Tibial artery (tissue), 4 donors: ENCODE measurements around the gene DEFB113.

ENCODE experiments used
- DNase-seq, 2 donors: peaks; one replicate each; pipeline ENCODE4 v3.0.0-alpha.2; 2019
- H3K27ac ChIP-seq, 2 donors: fragments of 200-600 bp; sonication (generic) in 1 of 2; 1 replicate in 1 of 2; 2 replicates in 1 of 2; pipeline ENCODE4 v1.5.1; 2018 to 2019; ENCODE audit warnings: mild to moderate bottlenecking in 1 of 2
- H3K27me3 ChIP-seq, 2 donors: fragments of 200-600 bp; sonication (generic) in 1 of 2; one replicate each; pipeline versions ENCODE4 v1.5.1 to v1.6.0; 2016 to 2019
- H3K36me3 ChIP-seq, 3 donors: fragments of 200-600 bp; sonication (generic) in 2 of 3; one replicate each; pipeline ENCODE4 v1.5.1; 2016 to 2019; ENCODE audit warnings: mild to moderate bottlenecking in 2 of 3
- H3K4me1 ChIP-seq, 4 donors: fragments of 200-600 bp; sonication (generic) in 2 of 4; 1 replicate in 3 of 4; 2 replicates in 1 of 4; pipeline ENCODE4 v1.5.1; 2016 to 2019
- H3K4me3 ChIP-seq, 2 donors: fragments of 200-600 bp; sonication (generic) in 1 of 2; 1 replicate in 1 of 2; 2 replicates in 1 of 2; pipeline ENCODE4 v1.5.1; 2018 to 2019; ENCODE audit warnings: mild to moderate bottlenecking in 2 of 2
- H3K9me3 ChIP-seq, 3 donors: fragments of 200-600 bp; sonication (generic) in 1 of 3; one replicate each; pipeline ENCODE4 v1.5.1; 2016 to 2019
- CTCF ChIP-seq, 2 experiments: fragments of 200-600 bp in 1 of 2; fragments of 450-650 bp in 1 of 2; IDR thresholded peaks; one replicate each; pipeline ENCODE4 v1.5.1; 2017 to 2019; ENCODE audit warnings: antibody characterized with exemption in 2 of 2, mild to moderate bottlenecking in 1 of 2, moderate library complexity in 1 of 2
- intact Hi-C: fragments of 100-400 bp; cut with DNase I; formaldehyde crosslinking; loops from one replicate; pipeline ENCODE4 v1.15.0; 2023; ENCODE audit warnings: low total_unique reads

The DEFB113 gene

GRCh38 chr6:49969605-49970004 lies at the start of gene DEFB113:
TSS of gene DEFB113 (minus strand) at chr6:49969625. CDS start at chr6:49969625, 0 bp downstream.
- no peak for TF ChIP-seq CTCF (IDR thresholded peaks at IDR 0.05)
- DNase-seq: no peak
- Histone ChIP-seq H3K9me3 (no peaks in the 10 kb centered on the region), H3K4me3 (no peak within 1 kb of the TSS), H3K27ac (no peak within 1 kb of the TSS), H3K27me3 (no peaks in the 10 kb centered on the region), H3K36me3 (no peaks in the 10 kb centered on the region), H3K4me1 (no peaks in the 10 kb centered on the region)
- intact Hi-C loops: no loop called here

GRCh38 chr6:50007819-50008218 lies 38.4 kb upstream of the DEFB113 start:
- Histone ChIP-seq H3K27ac (no peak overlapping the region), H3K36me3 (no peaks in the 10 kb centered on the region), H3K9me3 (no peaks in the 10 kb centered on the region), H3K27me3 (no peaks in the 10 kb centered on the region), H3K4me3 (no peak overlapping the region), H3K4me1 (no peaks in the 10 kb centered on the region)
- no peak for TF ChIP-seq CTCF (IDR thresholded peaks at IDR 0.05)
- intact Hi-C loops: no loop called here
- DNase-seq: no peak

- DNase-seq: no peak
- Histone ChIP-seq H3K27ac (no peak overlapping the region), H3K9me3 (no peaks in the 10 kb centered on the region), H3K4me3 (no peak overlapping the region), H3K4me1 (no peaks in the 10 kb centered on the region), H3K36me3 (no peaks in the 10 kb centered on the region), H3K27me3 (no peaks in the 10 kb centered on the region)
- TF ChIP-seq CTCF (IDR thresholded peaks at IDR 0.05): no peak
- intact Hi-C loops: no loop called here
These were observed 33.7 kb upstream of the DEFB113 start for GRCh38 chr6:50003139-50003538.

- no peaks in the 10 kb centered on the region for H3K9me3 ChIP-seq
- H3K4me1 ChIP-seq: no peaks in the 10 kb centered on the region
- intact Hi-C loops: no loop called here
- H3K36me3 ChIP-seq: no peaks in the 10 kb centered on the region
- H3K4me3 ChIP-seq: no peak overlapping the region
- no peaks in the 10 kb centered on the region for H3K27me3 ChIP-seq
- no peak for TF ChIP-seq CTCF (IDR thresholded peaks at IDR 0.05)
- H3K27ac ChIP-seq: no peak overlapping the region
- no peak for DNase-seq
These were observed 25.9 kb upstream of the DEFB113 start for GRCh38 chr6:49995278-49995677.

- H3K4me3 ChIP-seq: no peak overlapping the region
- H3K27me3 ChIP-seq: no peaks in the 10 kb centered on the region
- no peak overlapping the region for H3K27ac ChIP-seq
- intact Hi-C loops: no loop called here
- no peak for TF ChIP-seq CTCF (IDR thresholded peaks at IDR 0.05)
- H3K36me3 ChIP-seq: no peaks in the 10 kb centered on the region
- DNase-seq: no peak
- H3K9me3 ChIP-seq: no peaks in the 10 kb centered on the region
- no peaks in the 10 kb centered on the region for H3K4me1 ChIP-seq
These were observed 19.5 kb upstream of the DEFB113 start for GRCh38 chr6:49988900-49989299.

- no peaks in the 10 kb centered on the region for H3K4me1 ChIP-seq
- H3K27ac ChIP-seq: no peak overlapping the region
- no peaks in the 10 kb centered on the region for H3K36me3 ChIP-seq
- intact Hi-C loops: no loop called here
- no peak for DNase-seq
- no peaks in the 10 kb centered on the region for H3K27me3 ChIP-seq
- TF ChIP-seq CTCF (IDR thresholded peaks at IDR 0.05): no peak
- no peak overlapping the region for H3K4me3 ChIP-seq
- no peaks in the 10 kb centered on the region for H3K9me3 ChIP-seq
These were observed 18.3 kb upstream of the DEFB113 start for GRCh38 chr6:49987749-49988148.
